IMR-90 (cell line): ENCODE data around the gene PSENEN. TPM values are rescaled to one million over a fixed set of nuclear protein-coding genes. Genes with fewer than 3 reads are reported as not detected.

Source experiments
- ATAC-seq: fragments of 200-7000 bp; cut with Tn5 transposase; 2 replicates; pipeline ENCODE4 v1.9.1; 2020; ENCODE audit warnings: low read depth, mild to moderate bottlenecking, moderate library complexity
- BruUV-seq: library from RNA; stranded (reverse); fragments of 400-500 nt; replicated peaks from 2 replicates; lab custom pipeline; 2021; lab: Mats Ljungman, UMichigan
- CTCF ChIA-PET: fragments of 300-600 bp; formaldehyde crosslinking; extraction: SDS; loops from one replicate; lab custom pipeline; 2021; ENCODE audit warnings: antibody characterized with exemption; lab: Yijun Ruan, JAX
- POLR2A ChIA-PET: fragments of 300-600 bp; sonication (Branson Sonifier 250); formaldehyde crosslinking; loops from one replicate; lab custom pipeline; 2022; ENCODE audit warnings: antibody characterized with exemption; ENCODE audit not compliant: unreplicated experiment; lab: Charles Lee
- DNase-seq: peaks from one replicate; pipeline ENCODE4 v3.0.0; 2013
- H2AFZ ChIP-seq: replicated peaks from 2 replicates; pipeline ENCODE3; 2013; ENCODE audit warnings: low read length, mild to moderate bottlenecking; ENCODE audit not compliant: poor library complexity
- H2AK5ac ChIP-seq: 2 replicates; pipeline ENCODE4 v1.6.1; 2013; ENCODE audit warnings: low read depth, low read length, inconsistent platforms
- H2AK9ac ChIP-seq: replicated peaks from 2 replicates; pipeline ENCODE3; 2013; ENCODE audit warnings: mild to moderate bottlenecking, low read depth, low read length, moderate library complexity; ENCODE audit not compliant: poor library complexity
- H2BK120ac ChIP-seq: 2 replicates; pipeline ENCODE4 v1.6.1; 2013; ENCODE audit warnings: low read depth, low read length, inconsistent platforms
- H2BK15ac ChIP-seq: 3 replicates; pipeline ENCODE4 v1.6.1; 2013; ENCODE audit warnings: low read depth, low read length, inconsistent platforms
- H2BK20ac ChIP-seq: 2 replicates; pipeline ENCODE4 v1.6.1; 2013; ENCODE audit warnings: low read depth, mild to moderate bottlenecking, inconsistent platforms, low read length, moderate library complexity
- H2BK5ac ChIP-seq: 2 replicates; pipeline ENCODE4 v1.6.1; 2013; ENCODE audit warnings: mild to moderate bottlenecking, low read depth, low read length, inconsistent platforms; ENCODE audit not compliant: poor library complexity, severe bottlenecking
- H3K14ac ChIP-seq: replicated peaks from 2 replicates; pipeline ENCODE4 v1.6.1; 2013; ENCODE audit warnings: low read depth, low read length, inconsistent platforms
- H3K18ac ChIP-seq: 2 replicates; pipeline ENCODE4 v1.6.1; 2013; ENCODE audit warnings: low read depth, low read length, control low read depth
- H3K23ac ChIP-seq: 2 replicates; pipeline ENCODE4 v1.6.1; 2013; ENCODE audit warnings: low read depth, low read length, inconsistent platforms
- H3K27ac ChIP-seq: 2 replicates; pipeline ENCODE4 v1.5.1; 2013; ENCODE audit warnings: mild to moderate bottlenecking, control low read depth, low read length; ENCODE audit not compliant: insufficient read depth
- H3K27me3 ChIP-seq: 2 replicates; pipeline ENCODE4 v1.6.1; 2013; ENCODE audit warnings: low read length; ENCODE audit not compliant: control insufficient read depth, insufficient read depth
- H3K36me3 ChIP-seq: 2 replicates; pipeline ENCODE4 v1.6.1; 2013; ENCODE audit warnings: low read length, mixed read lengths; ENCODE audit not compliant: control insufficient read depth, insufficient read depth
- H3K4ac ChIP-seq: 2 replicates; pipeline ENCODE4 v1.6.1; 2013; ENCODE audit warnings: low read depth, low read length, inconsistent platforms
- H3K4me1 ChIP-seq: 2 replicates; pipeline ENCODE4 v1.6.1; 2013; ENCODE audit warnings: low read length, mixed read lengths; ENCODE audit not compliant: control insufficient read depth, insufficient read depth
- H3K4me2 ChIP-seq: 2 replicates; pipeline ENCODE4 v1.6.1; 2013; ENCODE audit warnings: low read depth, mild to moderate bottlenecking, control low read depth, low read length, moderate library complexity
- H3K4me3 ChIP-seq: 2 replicates; pipeline ENCODE4 v1.5.1; 2013; ENCODE audit warnings: low read depth, mild to moderate bottlenecking, control low read depth, low read length, moderate library complexity; ENCODE audit not compliant: insufficient read depth
- H3K56ac ChIP-seq: 2 replicates; pipeline ENCODE4 v1.6.1; 2013; ENCODE audit warnings: low read length, inconsistent platforms; ENCODE audit not compliant: insufficient read depth; ENCODE audit errors: extremely low read depth
- H3K79me1 ChIP-seq, 2 experiments: 2 replicates each; pipeline ENCODE4 v1.6.1; 2013; ENCODE audit warnings: low read length in 2 of 2, inconsistent platforms in 1 of 2, low read depth in 1 of 2
- H3K9ac ChIP-seq: 2 replicates; pipeline ENCODE4 v1.6.1; 2013; ENCODE audit warnings: low read depth, low read length, control low read depth
- H3K9me1 ChIP-seq: 2 replicates; pipeline ENCODE4 v1.6.1; 2013; ENCODE audit warnings: low read length, inconsistent platforms; ENCODE audit not compliant: insufficient read depth
- H3K9me3 ChIP-seq: 2 replicates; pipeline ENCODE4 v1.6.1; 2013; ENCODE audit warnings: low read length; ENCODE audit not compliant: control insufficient read depth, insufficient read depth
- H4K20me1 ChIP-seq: 2 replicates; pipeline ENCODE4 v1.6.1; 2013; ENCODE audit warnings: low read length, inconsistent platforms; ENCODE audit not compliant: insufficient read depth
- H4K5ac ChIP-seq: 2 replicates; pipeline ENCODE4 v1.6.1; 2013; ENCODE audit warnings: mild to moderate bottlenecking, low read depth, low read length, control low read depth
- H4K8ac ChIP-seq, 2 experiments: 2 replicates each; pipeline ENCODE4 v1.6.1; 2013; ENCODE audit warnings: low read depth in 2 of 2, low read length in 2 of 2, control low read depth in 1 of 2, inconsistent platforms in 1 of 2
- H4K91ac ChIP-seq: 2 replicates; pipeline ENCODE4 v1.6.1; 2013; ENCODE audit warnings: low read depth, low read length, inconsistent platforms; ENCODE audit not compliant: insufficient read depth
- FOS ChIP-seq: fragments of 150-350 bp; IDR thresholded peaks from 2 replicates; pipeline ENCODE4 v1.6.1; 2016; ENCODE audit warnings: low read depth, low read length
- MAFK ChIP-seq: IDR thresholded peaks from 2 replicates; pipeline ENCODE4 v1.6.1; 2012; ENCODE audit warnings: low read depth, low read length, improper control_type of control experiment
- MAZ ChIP-seq: IDR thresholded peaks from 2 replicates; pipeline ENCODE4 v1.6.1; 2012; ENCODE audit warnings: low read depth, mild to moderate bottlenecking, low read length, improper control_type of control experiment, moderate library complexity, borderline replicate concordance
- RCOR1 ChIP-seq: IDR thresholded peaks from 2 replicates; pipeline ENCODE4 v1.6.1; 2012; ENCODE audit warnings: mild to moderate bottlenecking, low read length, improper control_type of control experiment; ENCODE audit not compliant: insufficient replicate concordance
- USF2 ChIP-seq: fragments of 150-350 bp; IDR thresholded peaks from 2 replicates; pipeline ENCODE4 v1.6.1; 2017; ENCODE audit warnings: mild to moderate bottlenecking, antibody characterized with exemption, low read length, low read depth
- WGBS, 2 experiments: methylation state at CpG; one replicate each; pipeline versions ENCODE4 v1.1.5 to v1.1.7; 2013; ENCODE audit warnings: missing lambda C conversion rate in 2 of 2; ENCODE audit not compliant: insufficient read length in 1 of 2; ENCODE audit errors: extremely low coverage in 2 of 2; 5-methylcytosine and 5-hydroxymethylcytosine counted together
- dilution Hi-C: fragments of 300-500 bp; cut with HindIII; formaldehyde crosslinking; loops from one replicate; pipeline ENCODE4 v1.14.3; 2018; ENCODE audit warnings: low sequenced_read_pairs; ENCODE audit not compliant: unreplicated experiment
- in situ Hi-C: fragments of 300-500 bp; cut with MboI; formaldehyde crosslinking; loops from 3 replicates; pipeline ENCODE4 v1.14.3; 2019; ENCODE audit warnings: low sequenced_read_pairs, inconsistent platforms, mixed read lengths
- intact Hi-C: fragments of 100-400 bp; cut with micrococcal nuclease; formaldehyde crosslinking; loops from 2 replicates; pipeline ENCODE4 v1.10.0; 2022
- polyA plus RNA-seq, 3 experiments: library from polyadenylated mRNA; depleted of rRNA; stranded (reverse); fragments of >200 nt; gene quantifications; 2 replicates each; pipeline ENCODE4 v1.2.3, GENCODE V29; 2012; ENCODE audit warnings: low replicate concordance in 1 of 3
- total RNA-seq: library from RNA; depleted of rRNA; stranded (reverse); fragments of >200 nt; gene quantifications from 2 replicates; pipeline ENCODE4 v1.2.3, GENCODE V29; 2012

The PSENEN gene
- total and polyA plus RNA-seq, 2 of the 4 experiments (the other 2 are of a cell fraction): 9.0 to 47.0 TPM

GRCh38 chr19:35702223-35703012 lies 43.0 kb upstream of the PSENEN start:
- H3K9ac ChIP-seq: peak overlapping the region; percentile 52; the same call in 1 of the 2 replicates
- dilution Hi-C loops: no loop called here

More at GRCh38 chr19:35702223-35703012, 43.0 kb upstream of the PSENEN start:
- peak overlapping the region in 1 of 2 experiments; percentile 87; a peak in 1 of 4 replicates for H4K8ac ChIP-seq
- no peak overlapping the region for H2AK5ac ChIP-seq
- no peaks in the 10 kb centered on the region for H3K9me1 ChIP-seq
- H2AFZ ChIP-seq: peak overlapping the region; percentile 97
- ATAC-seq: peak; percentile 100
- peak overlapping the region; percentile 97 for H3K4me2 ChIP-seq
- POLR2A ChIA-PET: no interaction called here
- H2AK9ac ChIP-seq: no peak overlapping the region
- H4K91ac ChIP-seq: no peak overlapping the region
- H3K4me1 ChIP-seq: no peaks in the 10 kb centered on the region
- H3K27me3 ChIP-seq: no peaks in the 10 kb centered on the region
- peak overlapping the region; percentile 65; the same call in 1 of the 2 replicates for H3K14ac ChIP-seq
- CTCF ChIA-PET: interaction anchor here (0.5 to 0.6 kb wide), 2 partner anchors 10 to 306 kb away, joined by 3 to 8 read pairs; no protein-coding TSS in a partner anchor
- H4K20me1 ChIP-seq: no peaks in the 10 kb centered on the region
- intact Hi-C loops (loop anchor here (5.0 kb wide), 1 partner anchor 155 kb away; the partner anchor contains the start of gene TMEM147), in situ Hi-C loops (no loop called here)
- no peak overlapping the region for H3K4ac ChIP-seq
- no peak overlapping the region for H4K5ac ChIP-seq
- WGBS, 2 experiments: 1% methylated on average over 35 of the region's 50 CpGs; no CpG with 5 or more reads in 1 of the 2 experiments
- peak; percentile 97 for DNase-seq
- H3K27ac ChIP-seq: no peak overlapping the region
- no peak overlapping the region for H3K23ac ChIP-seq
- TF ChIP-seq MAFK: no peak
- TF ChIP-seq USF2: peak; percentile 6; the same call in 1 of the 2 replicates
- TF ChIP-seq RCOR1: peak; percentile 32
- TF ChIP-seq FOS: peak; percentile 97
- TF ChIP-seq MAZ: 0 out of 2 replicates have a peak, but pooled peaks have one; percentile 51
- H3K36me3 ChIP-seq: no peaks in the 10 kb centered on the region
- H2BK5ac ChIP-seq: no peak overlapping the region
- H2BK15ac ChIP-seq: no peak overlapping the region
- H3K9me3 ChIP-seq: no peaks in the 10 kb centered on the region
- peak overlapping the region; percentile 49 for H3K4me3 ChIP-seq
- no peak overlapping the region for H3K18ac ChIP-seq
- no peaks in the 10 kb centered on the region for H3K79me1 ChIP-seq
- BruUV-seq: no TSS peak
- no peak overlapping the region for H2BK120ac ChIP-seq
- no peak overlapping the region for H2BK20ac ChIP-seq
- no peak overlapping the region for H3K56ac ChIP-seq
